HG03575 (cell line): ENCODE results near the gene IFIT3.

Source experiments
- ATAC-seq: cut with Tn5 transposase; IDR thresholded peaks from one replicate; pipeline ENCODE4 v1.9.1; 2021; ENCODE audit not compliant: unreplicated experiment, insufficient number of reproducible peaks, low FRiP score; ENCODE audit errors: extremely low read depth

The IFIT3 gene

GRCh38 chr10:89348975-89349374 is 21.2 kb downstream of the IFIT3 start:
- ATAC-seq, result no peak

GRCh38 chr10:89350631-89351315 is 23.0 kb downstream of the IFIT3 start:
- ATAC-seq, result peak; percentile 7

GRCh38 chr10:89351412-89351779 is 23.6 kb downstream of the IFIT3 start:
- peak; percentile 35 for ATAC-seq

- no peak for ATAC-seq
Observed at GRCh38 chr10:89351780-89352597, 24.2 kb downstream of the IFIT3 start.

GRCh38 chr10:89352802-89353201 is 25.0 kb downstream of the IFIT3 start:
- no peak for ATAC-seq

GRCh38 chr10:89355394-89355931 is 27.7 kb downstream of the IFIT3 start:
- no peak for ATAC-seq

GRCh38 chr10:89357096-89357495 is 29.3 kb downstream of the IFIT3 start:
- ATAC-seq, result no peak

- no peak for ATAC-seq
Observed at GRCh38 chr10:89357975-89358374, 30.2 kb downstream of the IFIT3 start.

- no peak for ATAC-seq
Observed at GRCh38 chr10:89360157-89360556, 32.4 kb downstream of the IFIT3 start.

GRCh38 chr10:89362929-89363328 is 35.1 kb downstream of the IFIT3 start:
- no peak for ATAC-seq

- ATAC-seq, result no peak
Observed at GRCh38 chr10:89363729-89364442, 36.1 kb downstream of the IFIT3 start.

GRCh38 chr10:89364531-89364930 is 36.7 kb downstream of the IFIT3 start:
- ATAC-seq, result no peak

GRCh38 chr10:89367529-89367928 is 39.7 kb downstream of the IFIT3 start:
- peak; percentile 81 for ATAC-seq

- ATAC-seq, result no peak
Observed at GRCh38 chr10:89368129-89368528, 40.3 kb downstream of the IFIT3 start.

GRCh38 chr10:89369156-89370105 is 41.6 kb downstream of the IFIT3 start:
- no peak for ATAC-seq

- no peak for ATAC-seq
Observed at GRCh38 chr10:89371079-89371478, 43.3 kb downstream of the IFIT3 start.

- no peak for ATAC-seq
Observed at GRCh38 chr10:89371987-89372386, 44.2 kb downstream of the IFIT3 start.

GRCh38 chr10:89373916-89374711 is 46.3 kb downstream of the IFIT3 start:
- ATAC-seq, result no peak
